Astrocyte (in vitro differentiated cells and primary cell): ENCODE measurements around the gene CD99. TPM values are rescaled to one million over a fixed set of nuclear protein-coding genes. Genes with fewer than 3 reads are reported as not detected.

Experiments used
- DNase-seq: peaks from one replicate; pipeline ENCODE4 v3.0.0-alpha.2; 2010; ENCODE audit warnings: low read depth
- FAIRE-seq: peaks from 2 replicates; lab custom pipeline; 2011; peaks lifted over from hg19 to GRCh38; lab: Jason Lieb, UNC
- H2AFZ ChIP-seq: 2 replicates; pipeline ENCODE4 v1.6.0; 2012; ENCODE audit warnings: low read depth, low read length, inconsistent platforms
- H3K27ac ChIP-seq: 2 replicates; pipeline ENCODE4 v1.5.1; 2011; ENCODE audit warnings: low read depth, low read length, inconsistent platforms
- H3K27me3 ChIP-seq: 2 replicates; pipeline ENCODE4 v1.6.0; 2011; ENCODE audit warnings: low read length, inconsistent platforms; ENCODE audit not compliant: insufficient read depth
- H3K36me3 ChIP-seq: 2 replicates; pipeline ENCODE4 v1.5.1; 2011; ENCODE audit warnings: low read length, inconsistent platforms; ENCODE audit not compliant: insufficient read depth
- H3K4me1 ChIP-seq: 2 replicates; pipeline ENCODE4 v1.5.1; 2011; ENCODE audit warnings: low read length, inconsistent platforms; ENCODE audit not compliant: insufficient read depth
- H3K4me2 ChIP-seq: 2 replicates; pipeline ENCODE4 v1.6.0; 2012; ENCODE audit warnings: low read length, inconsistent platforms
- H3K4me3 ChIP-seq: 2 replicates; pipeline ENCODE4 v1.5.1; 2011; ENCODE audit warnings: low read depth, mild to moderate bottlenecking, low read length, inconsistent platforms; ENCODE audit not compliant: insufficient read depth
- H3K79me2 ChIP-seq: 2 replicates; pipeline ENCODE4 v1.6.0; 2012; ENCODE audit warnings: mild to moderate bottlenecking, low read length, inconsistent platforms; ENCODE audit not compliant: insufficient read depth
- H3K9ac ChIP-seq: 2 replicates; pipeline ENCODE4 v1.6.0; 2012; ENCODE audit warnings: mild to moderate bottlenecking, low read length, inconsistent platforms
- H3K9me3 ChIP-seq: 2 replicates; pipeline ENCODE4 v1.5.1; 2012; ENCODE audit warnings: low read depth, mild to moderate bottlenecking, low read length, inconsistent platforms; ENCODE audit not compliant: insufficient read depth
- H4K20me1 ChIP-seq: 2 replicates; pipeline ENCODE4 v1.6.0; 2012; ENCODE audit warnings: low read length, inconsistent platforms; ENCODE audit not compliant: insufficient read depth
- H3K27ac Mint-ChIP-seq: one replicate; pipeline ENCODE4 v1.8.0; 2021; ENCODE audit warnings: mild to moderate bottlenecking, mixed read lengths; ENCODE audit not compliant: unreplicated experiment
- H3K27me3 Mint-ChIP-seq: one replicate; pipeline ENCODE4 v1.8.0; 2021; ENCODE audit warnings: low read depth, mixed read lengths; ENCODE audit not compliant: unreplicated experiment
- H3K36me3 Mint-ChIP-seq: one replicate; pipeline ENCODE4 v1.8.0; 2021; ENCODE audit warnings: low read depth, mixed read lengths; ENCODE audit not compliant: unreplicated experiment
- H3K4me1 Mint-ChIP-seq: one replicate; pipeline ENCODE4 v1.8.0; 2021; ENCODE audit warnings: low read depth, mixed read lengths; ENCODE audit not compliant: unreplicated experiment
- H3K4me3 Mint-ChIP-seq: one replicate; pipeline ENCODE4 v1.8.0; 2021; ENCODE audit warnings: mild to moderate bottlenecking, moderate library complexity, mixed read lengths; ENCODE audit not compliant: unreplicated experiment
- H3K9me3 Mint-ChIP-seq: one replicate; pipeline ENCODE4 v1.8.0; 2021; ENCODE audit warnings: mild to moderate bottlenecking, mixed read lengths; ENCODE audit not compliant: unreplicated experiment
- EZH2 ChIP-seq: IDR thresholded peaks from 2 replicates; pipeline ENCODE4 v1.6.1; 2012; ENCODE audit warnings: mild to moderate bottlenecking, low read length, inconsistent platforms; ENCODE audit not compliant: insufficient read depth
- total RNA-seq: library from RNA; stranded (reverse); gene quantifications from 2 replicates; pipeline ENCODE4 v1.2.1, GENCODE V29; 2021
- TF ChIP-seq, protein P1 (sequence below): IDR thresholded peaks from 2 replicates; pipeline ENCODE4 v1.5.1; 2011; ENCODE audit warnings: low read depth, mild to moderate bottlenecking, inconsistent platforms, low read length, moderate library complexity; ENCODE audit not compliant: insufficient read depth

The CD99 gene
- total RNA-seq, 1 donor from 2014 or later: 448 TPM

DNA sequence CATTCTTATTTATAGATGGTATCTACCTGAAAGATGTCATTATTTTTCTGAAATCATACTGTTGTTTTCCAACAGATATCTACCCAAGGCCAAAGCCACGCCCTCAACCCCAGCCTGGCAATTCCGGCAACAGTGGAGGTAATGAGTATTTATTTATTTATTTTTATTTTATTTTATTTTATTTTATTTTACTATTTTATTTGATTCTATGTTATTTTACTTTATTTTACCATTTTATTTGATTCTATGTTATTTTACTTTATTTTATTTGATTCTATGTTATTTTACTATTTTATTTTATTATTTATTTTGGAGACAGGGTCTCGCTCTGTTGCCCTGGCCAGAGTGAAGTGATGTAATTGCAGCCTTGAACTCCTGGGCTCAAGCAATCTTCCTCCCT is 98.5 kb downstream of the CD99 start:
- Mint-ChIP-seq H3K9me3 (no peaks in the 10 kb centered on the region), H3K27me3 (peaks cover 4% of the 10 kb centered on the region), H3K36me3 (no peaks in the 10 kb centered on the region), H3K4me3 (no peak overlapping the region), H3K27ac (no peak overlapping the region), H3K4me1 (no peaks in the 10 kb centered on the region)
- no peaks in the 10 kb centered on the region for H3K4me1 ChIP-seq
- no peak for FAIRE-seq
- no peak for TF ChIP-seq EZH2
- TF ChIP-seq, protein P1, sequence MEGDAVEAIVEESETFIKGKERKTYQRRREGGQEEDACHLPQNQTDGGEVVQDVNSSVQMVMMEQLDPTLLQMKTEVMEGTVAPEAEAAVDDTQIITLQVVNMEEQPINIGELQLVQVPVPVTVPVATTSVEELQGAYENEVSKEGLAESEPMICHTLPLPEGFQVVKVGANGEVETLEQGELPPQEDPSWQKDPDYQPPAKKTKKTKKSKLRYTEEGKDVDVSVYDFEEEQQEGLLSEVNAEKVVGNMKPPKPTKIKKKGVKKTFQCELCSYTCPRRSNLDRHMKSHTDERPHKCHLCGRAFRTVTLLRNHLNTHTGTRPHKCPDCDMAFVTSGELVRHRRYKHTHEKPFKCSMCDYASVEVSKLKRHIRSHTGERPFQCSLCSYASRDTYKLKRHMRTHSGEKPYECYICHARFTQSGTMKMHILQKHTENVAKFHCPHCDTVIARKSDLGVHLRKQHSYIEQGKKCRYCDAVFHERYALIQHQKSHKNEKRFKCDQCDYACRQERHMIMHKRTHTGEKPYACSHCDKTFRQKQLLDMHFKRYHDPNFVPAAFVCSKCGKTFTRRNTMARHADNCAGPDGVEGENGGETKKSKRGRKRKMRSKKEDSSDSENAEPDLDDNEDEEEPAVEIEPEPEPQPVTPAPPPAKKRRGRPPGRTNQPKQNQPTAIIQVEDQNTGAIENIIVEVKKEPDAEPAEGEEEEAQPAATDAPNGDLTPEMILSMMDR: no peak
- H3K27me3 ChIP-seq: no peaks in the 10 kb centered on the region
- no peak overlapping the region for H3K4me3 ChIP-seq
- no peak overlapping the region for H2AFZ ChIP-seq
- H3K9ac ChIP-seq: no peak overlapping the region
- no peaks in the 10 kb centered on the region for H4K20me1 ChIP-seq
- no peak overlapping the region for H3K4me2 ChIP-seq
- H3K79me2 ChIP-seq: no peaks in the 10 kb centered on the region
- DNase-seq: no peak
- H3K27ac ChIP-seq: no peak overlapping the region
- no peaks in the 10 kb centered on the region for H3K9me3 ChIP-seq
- no peaks in the 10 kb centered on the region for H3K36me3 ChIP-seq

Other genes starting within 250 kb of the CD99 start
- gene DHRSX, start 190.3 kb upstream of the CD99 start, total RNA-seq: 28.4 and 30.4 TPM in 2 replicates
- 19.9 and 21.3 TPM in 2 replicates for gene ZBED1, start 190.3 kb upstream of the CD99 start, total RNA-seq
- gene XG, start 60.7 kb downstream of the CD99 start, total RNA-seq: 0.30 TPM in 1 of 2 replicates, not detected in the other
- 15.5 and 16.3 TPM in 2 replicates for gene GYG2, start 137.6 kb downstream of the CD99 start, total RNA-seq
- 7.3 and 9.2 TPM in 2 replicates for gene ARSD, start 238.0 kb downstream of the CD99 start, total RNA-seq